ENCODE data around the gene ZBTB12.
"Not testable (repeated sequence)": the region's sequence is repeated elsewhere in the genome, so short reads cannot be mapped to it uniquely, and the experiment has no call there.

The ZBTB12 gene

GRCh38 chr6:31935021-31935420, 33.1 kb upstream of the ZBTB12 start:
- TF ChIP-seq CTCF (conservative IDR thresholded peaks at IDR 0.05; ENCODE audit: control insufficient read depth, insufficient read depth, low read depth, low read length): no peak
- H3K4me3 ChIP-seq (ENCODE audit: control insufficient read depth, low read depth, low read length): no peak overlapping the region
- no peak for DNase-seq (ENCODE audit: low read depth)

GRCh38 chr6:31933537-31933936, 31.7 kb upstream of the ZBTB12 start:
- no peak for TF ChIP-seq CTCF (conservative IDR thresholded peaks at IDR 0.05; ENCODE audit: control insufficient read depth, insufficient read depth, low read depth, low read length)
- H3K4me3 ChIP-seq (ENCODE audit: control insufficient read depth, low read depth, low read length): no peak overlapping the region
- no peak for DNase-seq (ENCODE audit: low read depth)

GRCh38 chr6:31932137-31932536, 30.3 kb upstream of the ZBTB12 start:
- H3K4me3 ChIP-seq (ENCODE audit: control insufficient read depth, low read depth, low read length); DNase-seq (ENCODE audit: low read depth): not testable (repeated sequence)

GRCh38 chr6:31930962-31931361, 29.1 kb upstream of the ZBTB12 start:
- no peak for DNase-seq (ENCODE audit: low read depth)
- TF ChIP-seq CTCF (conservative IDR thresholded peaks at IDR 0.05; ENCODE audit: control insufficient read depth, insufficient read depth, low read depth, low read length): no peak
- no peak overlapping the region for H3K4me3 ChIP-seq (ENCODE audit: control insufficient read depth, low read depth, low read length)

GRCh38 chr6:31928672-31928939, 26.7 kb upstream of the ZBTB12 start:
- TF ChIP-seq CTCF (conservative IDR thresholded peaks at IDR 0.05; ENCODE audit: control insufficient read depth, insufficient read depth, low read depth, low read length): no peak
- DNase-seq (ENCODE audit: low read depth): no peak
- no peak overlapping the region for H3K4me3 ChIP-seq (ENCODE audit: control insufficient read depth, low read depth, low read length)

GRCh38 chr6:31927863-31928671, 26.2 kb upstream of the ZBTB12 start:
- no peak overlapping the region for H3K4me3 ChIP-seq (ENCODE audit: control insufficient read depth, low read depth, low read length)
- no peak for TF ChIP-seq CTCF (conservative IDR thresholded peaks at IDR 0.05; ENCODE audit: control insufficient read depth, insufficient read depth, low read depth, low read length)
- no peak for DNase-seq (ENCODE audit: low read depth)

- no peak for DNase-seq (ENCODE audit: low read depth)
- no peak for TF ChIP-seq CTCF (conservative IDR thresholded peaks at IDR 0.05; ENCODE audit: control insufficient read depth, insufficient read depth, low read depth, low read length)
- no peak within 1 kb of the TSS for H3K4me3 ChIP-seq (ENCODE audit: control insufficient read depth, low read depth, low read length)
These were observed 25.5 kb upstream of the ZBTB12 start, which contains the start of gene C2 for GRCh38 chr6:31927242-31927862. C2 (plus strand) TSS chr6:31927717; CDS start chr6:31927753, 36 bp downstream.

Data from fibroblast of mammary gland (primary cell).